HG02623 (cell line): ENCODE data around the gene DDX11.
A peak's percentile ranks its signal among the peaks of the same experiment; 100 is the strongest.
"Not testable (repeated sequence)": the region's sequence is repeated elsewhere in the genome, so short reads cannot be mapped to it uniquely, and the experiment has no call there.

Experiments
- ATAC-seq: cut with Tn5 transposase; IDR thresholded peaks from one replicate; pipeline ENCODE4 v1.9.1; 2021; ENCODE audit warnings: moderate library complexity; ENCODE audit not compliant: unreplicated experiment

The DDX11 gene

GRCh38 chr12:31098363-31098762 lies 24.7 kb downstream of the DDX11 start:
- ATAC-seq, result not testable (repeated sequence)

GRCh38 chr12:31098771-31099170 lies 25.1 kb downstream of the DDX11 start:
- ATAC-seq, result not testable (repeated sequence)

- not testable (repeated sequence) for ATAC-seq
Measured at GRCh38 chr12:31099434-31099833, 25.8 kb downstream of the DDX11 start.

- not testable (repeated sequence) for ATAC-seq
Measured at GRCh38 chr12:31100503-31101208, 27.0 kb downstream of the DDX11 start.

GRCh38 chr12:31102125-31102524 lies 28.5 kb downstream of the DDX11 start:
- not testable (repeated sequence) for ATAC-seq

GRCh38 chr12:31102596-31102995 lies 28.9 kb downstream of the DDX11 start:
- ATAC-seq, result not testable (repeated sequence)

- not testable (repeated sequence) for ATAC-seq
Measured at GRCh38 chr12:31103561-31103975, 29.9 kb downstream of the DDX11 start.

GRCh38 chr12:31104220-31104619 lies 30.6 kb downstream of the DDX11 start:
- not testable (repeated sequence) for ATAC-seq

GRCh38 chr12:31104773-31105172 lies 31.1 kb downstream of the DDX11 start:
- ATAC-seq, result not testable (repeated sequence)

- no peak for ATAC-seq
Measured at GRCh38 chr12:31105668-31106067, 32.0 kb downstream of the DDX11 start.

- ATAC-seq, result no peak
Measured at GRCh38 chr12:31106101-31106803, 32.6 kb downstream of the DDX11 start.

GRCh38 chr12:31109773-31110172 lies 36.1 kb downstream of the DDX11 start:
- not testable (repeated sequence) for ATAC-seq

- ATAC-seq, result not testable (repeated sequence)
Measured at GRCh38 chr12:31110263-31110662, 36.6 kb downstream of the DDX11 start.

GRCh38 chr12:31115092-31115601 lies 41.5 kb downstream of the DDX11 start:
- not testable (repeated sequence) for ATAC-seq

- ATAC-seq, result not testable (repeated sequence)
Measured at GRCh38 chr12:31116846-31117202, 43.2 kb downstream of the DDX11 start.

GRCh38 chr12:31117203-31118011 lies 43.7 kb downstream of the DDX11 start:
- ATAC-seq, result peak; percentile 54

- ATAC-seq, result no peak
Measured at GRCh38 chr12:31118347-31119191, 44.9 kb downstream of the DDX11 start.

GRCh38 chr12:31119192-31119802 lies 45.6 kb downstream of the DDX11 start:
- ATAC-seq, result no peak

- no peak for ATAC-seq
Measured at GRCh38 chr12:31119803-31120211, 46.1 kb downstream of the DDX11 start.
